HG03196 (cell line): ENCODE measurements around the gene CATSPERZ.

Source experiments
- ATAC-seq: cut with Tn5 transposase; IDR thresholded peaks from one replicate; pipeline ENCODE4 v1.9.1; 2021; ENCODE audit not compliant: unreplicated experiment

CATSPERZ gene

GRCh38 chr11:64284048-64284961 is 15.9 kb upstream of the CATSPERZ start, which contains the start of gene BAD:
TSS of gene BAD (minus strand) at chr11:64284665. CDS start at chr11:64284368, 297 bp downstream.
- peak; percentile 56 for ATAC-seq

- ATAC-seq = peak; percentile 51
Measured at GRCh38 chr11:64284962-64285884, 14.9 kb upstream of the CATSPERZ start, which contains the start of gene GPR137. TSS of gene GPR137 (plus strand) at chr11:64285848. CDS start at chr11:64286525, 677 bp downstream.

- ATAC-seq = no peak
Measured at GRCh38 chr11:64285885-64286800, 14.0 kb upstream of the CATSPERZ start.

GRCh38 chr11:64286801-64287159 is 13.4 kb upstream of the CATSPERZ start:
- no peak for ATAC-seq

- ATAC-seq = no peak
Measured at GRCh38 chr11:64287676-64288352, 12.3 kb upstream of the CATSPERZ start.

GRCh38 chr11:64288353-64288750 is 11.8 kb upstream of the CATSPERZ start:
- ATAC-seq = no peak

- ATAC-seq = no peak
Measured at GRCh38 chr11:64289002-64289564, 11.1 kb upstream of the CATSPERZ start.

GRCh38 chr11:64290352-64291261 is 9.6 kb upstream of the CATSPERZ start:
- ATAC-seq = no peak

GRCh38 chr11:64291262-64291751 is 8.9 kb upstream of the CATSPERZ start, which contains the start of gene KCNK4:
TSS of gene KCNK4 (plus strand) at chr11:64291302. CDS start at chr11:64293019, 1,717 bp downstream.
- ATAC-seq = no peak

GRCh38 chr11:64291752-64292459 is 8.3 kb upstream of the CATSPERZ start:
- ATAC-seq = no peak

GRCh38 chr11:64292460-64293254 is 7.5 kb upstream of the CATSPERZ start:
- ATAC-seq = no peak

- ATAC-seq = no peak
Measured at GRCh38 chr11:64294774-64295173, 5.4 kb upstream of the CATSPERZ start.

- no peak for ATAC-seq
Measured at GRCh38 chr11:64295760-64296159, 4.4 kb upstream of the CATSPERZ start.

GRCh38 chr11:64296236-64296635 is 3.9 kb upstream of the CATSPERZ start:
- ATAC-seq = no peak

GRCh38 chr11:64296830-64297698 is 3.1 kb upstream of the CATSPERZ start:
- no peak for ATAC-seq
